CD4-positive, alpha-beta T cell treated with Interleukin-6 at 100 ng/mL for 8 hours (primary cell): ENCODE results near the gene LSM10.

Source experiments
- DNase-seq: peaks from one replicate; pipeline ENCODE4 v3.0.0-alpha.2; 2020; ENCODE audit warnings: mixed read lengths, low spot score

The LSM10 gene

DNA sequence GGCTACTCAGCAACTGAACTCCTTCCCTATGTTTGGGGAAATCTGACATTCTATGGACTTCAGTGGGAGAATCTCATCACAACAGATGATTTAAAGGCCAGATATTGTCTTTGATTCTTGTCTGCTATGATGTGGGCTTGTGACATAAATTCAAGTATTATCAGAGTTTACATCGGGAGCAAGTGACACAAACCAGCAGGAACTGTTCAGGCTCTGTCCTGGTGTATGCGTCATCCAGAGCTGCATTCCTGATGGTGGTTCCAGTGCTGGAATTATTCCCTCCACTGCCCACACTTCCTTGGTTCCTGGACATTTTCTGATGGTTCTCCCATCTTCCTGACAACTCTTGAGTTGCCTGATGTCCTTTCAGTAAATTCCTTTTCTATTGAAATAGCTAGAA lies 10.8 kb upstream of the LSM10 start:
- DNase-seq = no peak

DNA sequence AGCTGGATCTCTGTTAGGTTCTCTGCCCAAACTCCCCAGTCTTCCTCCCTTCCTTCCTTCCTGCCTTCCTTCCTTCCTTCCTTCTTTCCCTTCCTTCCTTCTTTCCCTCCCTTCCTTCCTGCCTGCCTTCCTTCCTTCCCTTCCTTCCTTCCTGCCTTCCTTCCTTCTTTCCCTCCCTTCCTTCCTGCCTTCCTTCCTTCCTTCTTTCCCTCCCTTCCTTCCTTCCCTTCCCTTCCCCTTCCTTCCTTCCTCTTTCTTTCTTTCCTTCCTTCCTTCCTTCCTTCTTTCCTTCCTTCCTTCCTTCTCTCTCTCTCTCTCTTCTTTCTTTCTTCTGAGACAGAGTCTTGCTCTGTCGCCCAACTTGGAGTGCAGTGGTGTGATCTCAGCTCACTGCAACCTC lies 8.7 kb upstream of the LSM10 start:
- DNase-seq = no peak

- no peak for DNase-seq
Measured at GRCh38 chr1:36402504-36402890, 4.8 kb upstream of the LSM10 start.

DNA sequence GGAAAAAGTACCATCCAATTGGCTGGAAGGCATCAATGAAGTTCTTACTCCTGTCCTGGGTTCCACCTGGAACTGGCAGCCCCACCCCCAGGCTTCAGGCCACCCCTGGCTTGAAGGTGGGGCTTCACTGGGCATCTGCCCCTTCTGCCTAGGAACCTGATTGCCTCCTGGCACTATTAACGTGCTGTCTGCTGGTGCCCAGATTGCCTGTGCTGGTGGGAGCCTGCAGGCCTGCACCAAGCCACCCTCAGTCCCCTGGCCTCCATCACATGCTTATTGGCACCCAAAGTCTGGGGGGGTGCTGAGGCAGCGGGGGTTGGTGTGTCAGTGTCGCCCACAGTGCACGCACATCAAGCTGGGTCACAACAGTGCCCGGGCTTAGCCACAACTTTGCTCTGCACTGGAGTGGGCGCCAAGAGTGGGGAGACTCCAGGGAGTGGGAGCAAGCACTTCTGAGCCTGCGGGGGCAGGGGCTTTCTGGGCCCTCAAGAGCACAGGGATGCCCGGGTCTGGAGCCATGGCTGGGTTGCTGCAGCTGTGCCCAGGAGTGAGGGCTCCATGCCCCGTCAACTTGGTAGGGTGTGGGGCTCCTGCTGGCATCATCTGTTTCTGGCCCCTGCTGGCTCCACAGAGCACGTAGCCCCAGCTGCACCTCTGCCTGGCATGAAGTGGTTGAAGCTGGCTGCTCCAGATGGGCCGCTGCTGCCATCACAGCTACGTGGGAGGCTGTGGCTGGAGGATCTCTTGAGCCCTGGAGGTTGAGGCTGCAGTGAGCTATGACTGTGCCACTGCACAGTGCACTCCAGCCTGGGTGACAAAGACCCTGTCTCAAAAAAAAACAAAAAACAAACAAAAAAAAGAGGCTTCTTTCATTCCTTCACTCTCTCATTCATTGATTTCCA lies 4.1 kb upstream of the LSM10 start:
- no peak for DNase-seq

GRCh38 chr1:36400825-36401601 lies 3.3 kb upstream of the LSM10 start:
- DNase-seq = no peak

GRCh38 chr1:36400514-36400824 lies 2.8 kb upstream of the LSM10 start:
- DNase-seq = no peak

DNA sequence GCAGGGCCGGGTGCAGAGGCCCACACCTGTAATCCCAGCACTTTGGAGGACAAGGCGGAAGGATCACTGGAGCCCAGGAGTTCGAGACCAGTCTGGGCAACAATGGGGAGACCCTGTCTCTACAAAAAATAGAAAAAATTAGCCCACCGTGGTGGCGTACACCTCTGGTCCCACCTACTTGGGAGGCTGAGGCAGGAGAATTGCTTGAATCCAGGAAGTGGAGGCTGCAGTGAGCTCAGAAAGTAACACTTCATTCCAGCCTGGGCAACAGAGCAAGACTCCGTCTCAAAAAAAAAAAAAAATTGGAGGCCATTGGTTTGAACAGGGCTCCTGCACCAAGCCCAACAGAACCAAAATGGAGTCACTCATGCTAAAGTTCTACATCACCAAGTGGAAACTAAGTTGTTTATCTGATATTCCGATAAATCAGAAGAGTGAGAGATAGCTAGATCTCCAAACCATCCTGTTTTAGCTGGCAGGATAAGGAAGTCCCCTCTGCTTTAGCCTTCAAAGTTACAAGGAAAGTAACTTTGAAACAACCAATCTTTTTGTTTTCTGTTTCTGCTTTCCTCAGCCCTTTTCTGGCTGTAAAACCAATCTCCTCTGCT lies 766 bp upstream of the LSM10 start:
- no peak for DNase-seq

- DNase-seq = peak; percentile 25
Measured at GRCh38 chr1:36397083-36397377, 678 bp downstream of the LSM10 start.

DNA sequence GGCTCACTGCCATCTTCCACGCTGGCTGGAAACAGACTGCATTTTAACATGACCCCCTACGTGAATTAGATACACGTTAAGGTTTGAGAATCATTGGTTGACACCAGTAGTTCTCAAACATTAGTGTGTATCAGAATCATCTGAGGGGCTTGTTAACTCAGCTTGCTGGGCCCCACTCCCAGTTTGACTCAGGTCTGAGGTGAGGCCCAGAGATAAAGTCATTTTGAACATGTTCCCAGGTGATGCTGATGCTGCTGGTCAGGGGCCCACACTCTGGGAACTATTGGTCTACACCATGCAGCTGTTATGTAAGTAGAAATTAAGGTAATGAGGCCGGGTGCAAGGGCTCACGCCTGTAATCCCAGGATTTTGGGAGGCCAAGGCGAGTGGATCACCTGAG lies 1.3 kb downstream of the LSM10 start:
- DNase-seq = no peak

DNA sequence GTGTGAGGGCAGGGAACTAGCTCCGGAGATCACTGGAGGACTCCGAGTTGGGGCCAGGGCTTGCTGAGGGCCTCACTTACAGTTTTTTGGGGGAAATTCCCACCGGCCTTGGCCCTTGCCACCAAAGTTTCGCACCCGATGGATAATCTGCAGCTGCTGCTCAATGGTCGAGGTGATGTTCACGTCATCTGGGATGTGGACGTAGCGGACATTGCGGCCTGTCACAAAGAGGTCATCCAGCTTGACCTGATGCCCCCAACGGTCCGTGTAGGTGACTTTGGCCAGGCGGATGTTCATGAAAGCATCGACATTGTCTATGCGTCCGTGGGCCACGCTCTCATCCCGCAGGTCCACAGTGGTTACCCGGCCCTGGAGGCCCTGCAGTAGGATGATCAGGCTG lies 4.0 kb downstream of the LSM10 start:
- DNase-seq = no peak

DNA sequence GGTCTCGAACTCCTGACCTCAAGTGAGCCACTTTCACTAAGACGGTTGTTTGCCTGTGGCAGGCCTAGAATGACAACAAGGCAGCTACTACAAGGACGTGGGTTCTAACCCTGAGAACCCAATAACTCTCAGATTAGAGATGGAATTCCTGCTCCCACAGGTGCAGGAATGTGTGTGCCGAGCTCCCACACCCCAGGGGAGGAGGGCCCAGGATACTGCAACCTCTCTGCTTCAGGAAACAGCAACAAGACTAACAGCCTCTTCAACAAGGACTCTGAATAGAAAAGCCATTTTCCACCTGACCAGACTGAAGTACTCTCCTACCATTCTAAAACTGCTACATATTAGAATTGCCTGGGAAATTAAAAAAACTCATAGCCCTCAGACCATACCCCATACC lies 4.9 kb downstream of the LSM10 start:
- DNase-seq = no peak

DNA sequence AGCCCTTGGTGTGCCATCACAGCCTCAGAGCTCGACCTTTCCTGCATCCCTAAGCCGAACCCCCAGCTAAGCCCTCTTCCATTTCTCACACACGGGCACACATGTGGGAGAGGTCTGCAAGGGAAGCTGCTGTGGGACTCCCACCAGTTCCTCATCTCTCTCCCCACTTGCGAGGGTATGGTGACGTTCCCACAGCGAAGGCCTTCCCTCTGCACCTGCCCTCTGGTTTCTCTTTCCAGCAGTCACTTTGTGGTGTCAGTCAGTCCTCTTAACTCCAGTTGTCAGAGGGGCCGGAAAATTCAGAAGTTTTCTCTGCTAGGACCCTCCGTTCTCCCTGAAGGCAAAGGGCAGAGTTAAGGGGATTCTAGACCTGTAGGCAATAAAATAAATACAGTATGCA lies 6.4 kb downstream of the LSM10 start:
- DNase-seq = no peak

GRCh38 chr1:36390411-36390810 lies 7.3 kb downstream of the LSM10 start:
- DNase-seq = no peak

- no peak for DNase-seq
Measured at GRCh38 chr1:36389999-36390398, 7.7 kb downstream of the LSM10 start.

- no peak for DNase-seq
Measured at GRCh38 chr1:36389261-36389660, 8.4 kb downstream of the LSM10 start.

GRCh38 chr1:36387141-36387949 lies 10.4 kb downstream of the LSM10 start:
- no peak for DNase-seq

- peak; percentile 92 for DNase-seq
Measured at GRCh38 chr1:36386265-36387140, 11.2 kb downstream of the LSM10 start.

GRCh38 chr1:36385410-36386264 lies 12.1 kb downstream of the LSM10 start, which contains the start of gene STK40:
Gene STK40, minus strand, starts transcription at chr1:36385924. Its CDS starts 24,592 bp downstream, at chr1:36361332.
- peak; percentile 99 for DNase-seq

DNA sequence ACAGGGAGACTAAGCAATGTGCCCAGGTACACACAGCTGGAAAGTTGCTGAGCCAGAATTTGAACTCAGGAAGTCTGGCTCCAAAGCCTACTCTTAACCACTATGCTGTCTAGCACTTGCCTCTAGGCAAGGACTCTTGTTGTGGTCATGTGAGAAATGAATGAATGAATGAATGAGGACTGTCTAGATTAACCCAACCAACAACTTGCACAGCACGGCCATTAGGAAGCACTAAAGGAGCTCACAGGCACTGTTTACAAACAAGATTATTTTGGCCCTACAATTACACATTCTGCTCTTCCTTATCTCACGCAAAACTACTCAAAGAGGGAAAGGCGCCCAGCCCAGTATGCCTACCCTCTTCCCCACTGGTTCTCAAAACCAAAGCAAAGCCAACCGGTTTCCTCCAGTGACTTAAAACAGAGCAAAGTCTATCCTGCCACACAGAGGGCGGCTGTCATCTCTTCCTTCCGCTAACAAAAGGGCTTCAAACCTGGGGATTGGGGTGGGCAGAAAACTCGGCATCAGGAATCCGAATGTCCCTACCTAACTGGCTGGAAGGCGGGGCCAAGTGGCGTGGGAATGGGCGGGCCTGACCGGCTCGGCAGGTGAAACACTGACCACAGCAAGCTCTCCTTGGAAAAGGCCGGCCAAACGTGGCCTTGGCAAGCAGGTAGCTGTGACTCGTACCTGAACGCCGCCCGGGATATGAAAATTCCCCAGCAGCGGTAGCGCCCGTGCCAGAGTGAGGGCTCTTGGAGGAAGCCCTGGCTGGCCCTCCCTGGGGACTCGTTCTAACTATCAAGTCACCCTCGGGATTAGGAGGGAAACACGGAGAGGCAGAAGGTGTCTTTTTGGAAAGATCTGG lies 12.9 kb downstream of the LSM10 start:
- peak; percentile 54 for DNase-seq
